ENCODE data around the gene CNTRL.

The CNTRL gene

DNA sequence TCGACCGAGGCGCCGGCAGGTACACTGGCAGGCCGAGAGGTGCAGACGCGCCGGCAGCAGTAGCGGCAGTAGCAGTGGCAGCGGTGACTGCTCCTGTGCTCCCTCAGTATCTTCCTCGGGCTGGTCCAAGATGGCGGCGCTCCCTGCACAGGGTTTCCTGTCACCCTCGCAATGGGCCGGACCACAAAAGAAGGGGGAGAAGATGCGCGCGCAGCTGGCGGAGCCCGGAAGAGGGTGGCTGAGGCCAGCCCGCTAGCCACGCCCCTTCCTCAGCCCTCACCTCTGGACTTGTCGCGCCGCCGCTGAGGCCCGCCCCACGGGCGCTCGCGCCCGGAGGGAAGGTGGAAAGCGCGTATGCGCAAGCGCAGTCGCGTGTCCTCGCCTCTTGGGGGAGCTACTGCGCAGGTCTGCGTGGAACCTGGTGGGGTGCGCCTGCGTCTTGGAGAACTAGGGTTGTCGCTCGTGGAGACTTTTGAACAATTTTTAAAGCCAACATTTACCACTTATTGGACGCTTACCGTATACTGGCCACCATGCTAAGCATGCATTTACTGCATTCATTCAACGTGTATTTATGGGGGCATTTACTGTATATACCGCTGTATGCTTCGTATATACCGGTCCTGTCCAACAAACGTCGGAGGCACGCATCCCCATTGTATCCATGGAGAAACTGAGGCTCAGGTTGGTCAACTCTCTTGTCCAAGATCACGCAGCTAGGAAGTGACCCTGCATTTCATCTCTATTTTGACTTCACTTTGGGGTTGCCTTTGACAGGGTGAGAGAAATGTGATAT is 127.2 kb downstream of the CNTRL start, which contains the start of gene RAB14:
Gene RAB14 (minus strand): TSS at position 132 of the 796 bp plus-strand sequence. CDS start 8,457 bp downstream, outside the sequence.
- DNase-seq (ENCODE audit: low read depth in 2 of 2), result peak; percentile 100

DNA sequence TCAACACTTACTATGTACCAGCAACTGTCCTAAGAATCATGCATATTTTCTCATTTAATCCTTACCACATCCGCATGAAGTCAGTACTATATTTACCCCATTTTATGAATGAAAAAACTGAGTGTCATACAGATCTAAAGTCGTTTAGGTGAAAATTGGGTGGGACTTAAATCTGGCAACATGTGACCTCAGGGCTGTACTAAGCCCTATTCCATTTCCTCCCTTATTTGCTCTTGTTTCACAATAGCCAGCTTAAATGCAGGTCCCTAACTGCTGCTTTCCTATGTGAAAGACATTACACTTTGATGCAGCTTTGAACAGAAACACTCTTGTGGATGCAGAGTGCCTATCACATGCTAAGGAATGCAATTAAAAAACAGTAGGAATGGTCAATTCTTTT is 129.4 kb downstream of the CNTRL start:
- DNase-seq (ENCODE audit: low read depth in 2 of 2), result no peak

DNA sequence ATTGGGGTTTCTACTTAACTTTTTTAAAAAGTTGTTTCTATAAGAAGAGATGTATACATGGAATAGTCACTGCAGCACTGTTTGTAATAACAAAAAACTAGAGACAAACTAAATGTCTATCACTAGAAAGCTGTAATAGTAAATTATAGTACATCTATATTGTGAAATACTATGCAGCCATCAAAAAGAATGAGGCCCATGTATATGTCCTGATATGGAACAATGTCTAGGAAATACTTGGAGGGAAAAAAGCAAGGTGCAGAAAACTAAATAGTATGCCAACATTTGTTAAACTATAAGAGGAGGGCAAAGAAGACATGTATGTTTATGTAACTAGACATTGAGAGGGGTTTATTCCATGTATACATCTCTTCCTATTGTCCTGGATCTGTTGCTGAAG is 129.9 kb downstream of the CNTRL start:
- DNase-seq (ENCODE audit: low read depth in 2 of 2), result no peak

DNA sequence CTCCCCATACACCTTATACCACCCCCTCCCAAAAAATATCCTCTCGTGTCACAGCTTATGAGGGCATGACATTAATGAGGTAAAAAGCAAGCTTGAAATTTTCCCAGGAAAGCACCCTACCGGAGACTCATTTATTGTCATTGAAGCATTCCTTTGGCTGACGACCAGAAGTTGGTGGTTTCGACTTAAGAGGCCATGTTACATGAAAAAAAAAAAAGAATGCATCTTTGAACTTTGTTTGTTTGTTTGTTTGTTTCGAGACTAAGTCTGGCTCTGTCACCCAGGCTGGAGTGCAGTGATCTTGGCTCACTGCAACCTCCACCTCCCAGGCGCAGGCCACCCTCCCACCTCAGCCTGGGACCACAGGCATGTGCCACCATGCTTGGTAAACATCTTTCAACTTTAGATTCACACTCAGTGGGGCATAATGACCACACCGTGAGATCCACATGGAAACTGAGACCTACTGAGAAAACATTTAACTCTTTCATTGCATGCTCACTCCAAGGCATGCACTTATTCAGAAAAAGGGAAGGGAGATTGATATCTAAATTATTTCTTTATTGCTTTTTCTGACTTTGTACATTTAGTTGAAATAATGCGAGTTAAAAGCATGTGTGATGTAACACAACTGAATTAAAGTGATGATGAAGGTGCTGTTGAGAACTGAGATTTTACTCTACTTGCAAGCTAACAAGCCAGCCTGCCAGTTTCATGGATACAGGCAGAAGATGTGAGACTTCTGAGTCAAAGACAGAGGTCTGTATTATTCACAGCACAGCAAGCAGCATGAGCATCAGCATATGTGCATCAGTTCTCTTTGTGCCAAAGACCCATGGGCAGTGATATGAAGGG is 132.0 kb downstream of the CNTRL start:
- DNase-seq (ENCODE audit: low read depth in 2 of 2), result no peak

DNA sequence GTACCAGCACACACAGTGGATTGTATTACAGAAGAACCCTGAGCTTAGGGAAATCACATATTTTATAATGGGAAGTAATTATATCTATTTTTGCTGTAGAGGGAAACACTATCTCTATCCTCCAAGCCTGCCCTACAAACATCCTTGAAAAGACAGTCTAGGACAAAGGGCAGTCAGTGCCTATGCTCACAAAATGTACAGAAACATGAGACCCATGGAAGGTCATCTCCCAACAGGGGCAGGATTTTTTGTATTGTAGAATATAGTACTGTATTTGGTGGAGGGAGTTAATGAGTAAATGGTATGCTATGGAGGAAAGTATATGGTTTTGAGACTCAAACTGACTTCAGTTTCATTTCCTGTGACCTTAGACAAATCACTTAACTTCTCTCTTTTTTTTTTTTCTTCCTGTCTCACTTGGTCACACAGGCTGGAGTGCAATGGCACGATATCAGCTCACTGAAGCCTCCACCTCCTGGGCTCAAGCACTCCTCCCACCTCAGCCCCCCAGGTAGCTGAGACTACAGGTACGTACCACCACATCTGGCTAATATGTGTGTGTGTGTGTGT is 132.7 kb downstream of the CNTRL start:
- DNase-seq (ENCODE audit: low read depth in 2 of 2), result no peak

DNA sequence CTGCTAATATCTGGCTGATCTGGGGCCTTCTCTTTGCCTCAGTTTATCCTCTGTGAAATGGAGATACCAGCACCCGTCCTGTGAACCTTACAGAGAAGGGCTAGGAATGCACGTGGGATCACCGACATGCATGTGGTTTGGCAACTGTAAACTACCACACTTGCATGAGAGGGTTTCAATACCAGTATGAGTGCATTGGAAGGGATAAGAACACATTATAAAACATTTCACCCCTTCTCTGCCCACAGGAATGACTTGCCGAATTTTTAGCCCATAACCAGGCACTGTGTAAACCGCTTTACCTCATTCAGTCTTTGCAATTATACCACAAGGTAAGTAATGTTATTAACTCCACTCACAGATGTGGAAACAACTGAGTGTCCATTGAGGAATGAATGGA is 135.8 kb downstream of the CNTRL start:
- DNase-seq (ENCODE audit: low read depth in 2 of 2), result no peak

DNA sequence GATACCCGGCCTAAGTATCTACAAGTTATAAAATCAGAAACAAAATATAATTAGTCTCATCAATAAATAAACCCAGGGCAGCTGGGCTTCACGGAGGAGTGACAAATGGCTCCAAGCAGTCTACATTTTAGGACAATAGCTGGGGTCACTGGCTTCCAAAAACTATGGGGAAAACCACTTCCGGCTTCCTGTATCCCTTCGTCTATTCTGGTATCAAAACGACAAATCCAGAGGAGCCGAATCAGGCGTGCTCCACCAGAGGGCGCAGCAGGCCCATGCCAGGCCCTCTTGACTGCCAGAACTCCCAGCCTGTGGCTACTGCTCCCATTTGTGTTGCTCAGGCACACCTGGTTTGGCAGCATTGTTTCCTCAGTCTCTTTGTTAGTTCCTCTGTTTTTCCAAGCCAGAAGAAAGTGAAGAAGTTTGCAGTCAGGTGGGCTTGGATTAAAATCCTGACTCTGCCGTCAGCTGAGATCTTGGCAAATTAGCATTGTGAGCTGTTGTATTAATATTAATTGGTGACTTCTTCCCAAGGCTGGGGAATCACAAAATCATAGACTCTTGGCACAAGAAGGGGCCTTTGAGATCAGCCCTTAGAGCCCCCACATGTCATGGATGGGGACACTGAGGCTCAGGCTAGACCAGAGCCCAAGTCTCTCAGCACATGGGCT is 138.5 kb downstream of the CNTRL start:
- peak; percentile 43 to 65 for DNase-seq (ENCODE audit: low read depth in 2 of 2)

DNA sequence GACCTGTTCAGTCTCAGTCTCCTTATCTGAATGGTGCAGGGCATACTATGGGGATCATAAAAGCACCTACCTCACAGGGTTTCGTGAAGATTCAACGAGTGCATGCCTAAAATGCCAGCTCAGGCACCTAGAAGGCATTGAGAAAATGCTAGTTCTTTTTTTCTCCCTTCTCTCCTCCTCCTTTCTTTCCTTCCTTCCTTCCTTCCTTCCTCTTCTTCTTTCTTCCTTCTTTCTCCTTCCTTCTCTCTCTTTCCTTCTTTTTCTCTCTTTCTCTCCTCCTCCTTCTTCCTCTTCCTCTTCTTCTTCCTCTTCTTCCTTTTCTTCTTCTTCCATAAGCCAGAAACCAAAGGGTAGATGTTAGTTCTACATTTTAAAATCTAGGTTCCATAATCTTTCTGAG is 139.2 kb downstream of the CNTRL start:
- DNase-seq (ENCODE audit: low read depth in 2 of 2), result no peak

DNA sequence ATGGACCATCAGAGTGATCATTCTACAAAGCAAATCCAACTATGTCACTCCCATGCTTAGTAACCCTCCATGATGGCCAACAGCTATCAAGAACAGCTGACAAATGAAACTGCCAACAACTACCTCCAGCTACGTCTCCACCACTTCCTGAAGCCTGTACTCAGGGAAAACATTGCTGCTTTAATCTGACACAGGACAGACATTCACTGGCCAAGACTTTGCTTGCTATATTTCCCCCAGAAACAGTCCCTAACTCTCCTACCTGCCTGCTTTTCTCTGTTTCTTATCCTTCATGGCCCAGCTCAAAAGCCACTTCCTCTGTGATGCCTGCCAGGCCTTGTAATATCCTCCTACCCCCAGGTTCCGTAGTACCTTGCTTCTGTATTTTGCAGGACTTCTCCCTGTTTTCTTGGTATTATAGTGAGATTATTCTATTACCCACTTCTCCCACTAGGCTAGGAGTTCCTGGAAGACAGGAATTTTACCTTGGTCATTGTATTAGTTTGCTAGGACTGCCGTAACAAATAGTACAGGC is 141.6 kb downstream of the CNTRL start:
- no peak for DNase-seq (ENCODE audit: low read depth in 2 of 2)

DNA sequence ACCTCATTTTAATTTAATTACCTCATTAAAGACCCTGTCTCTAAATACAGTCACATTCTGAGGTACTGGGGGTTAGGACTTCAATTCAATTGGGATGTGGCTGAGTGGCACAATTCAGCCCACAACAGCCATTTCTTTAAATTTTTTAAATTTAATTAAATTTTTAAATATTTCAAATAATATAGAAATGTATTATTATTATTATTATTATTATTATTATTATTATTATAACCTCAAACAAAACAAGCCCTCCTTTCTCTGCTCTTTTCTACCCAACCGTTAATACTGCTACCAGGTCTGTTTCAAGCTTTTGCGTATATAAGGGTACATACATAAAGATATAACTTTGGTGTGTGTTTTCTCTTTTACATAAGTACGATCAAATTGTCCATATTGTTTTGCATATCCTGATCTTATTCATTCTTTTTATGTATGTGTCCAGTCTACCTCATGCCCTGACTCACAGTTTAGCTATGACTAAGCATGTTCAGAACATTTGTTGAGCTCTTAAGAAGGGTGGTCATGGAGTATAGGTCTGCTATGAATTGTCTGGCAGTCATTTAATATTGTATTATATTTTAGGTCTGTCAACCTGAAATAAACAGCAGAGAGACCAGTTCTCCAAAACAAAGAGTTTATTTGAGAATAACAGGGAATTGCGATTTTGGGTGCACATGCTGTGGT is 143.0 kb downstream of the CNTRL start:
- no peak for DNase-seq (ENCODE audit: low read depth in 2 of 2)

DNA sequence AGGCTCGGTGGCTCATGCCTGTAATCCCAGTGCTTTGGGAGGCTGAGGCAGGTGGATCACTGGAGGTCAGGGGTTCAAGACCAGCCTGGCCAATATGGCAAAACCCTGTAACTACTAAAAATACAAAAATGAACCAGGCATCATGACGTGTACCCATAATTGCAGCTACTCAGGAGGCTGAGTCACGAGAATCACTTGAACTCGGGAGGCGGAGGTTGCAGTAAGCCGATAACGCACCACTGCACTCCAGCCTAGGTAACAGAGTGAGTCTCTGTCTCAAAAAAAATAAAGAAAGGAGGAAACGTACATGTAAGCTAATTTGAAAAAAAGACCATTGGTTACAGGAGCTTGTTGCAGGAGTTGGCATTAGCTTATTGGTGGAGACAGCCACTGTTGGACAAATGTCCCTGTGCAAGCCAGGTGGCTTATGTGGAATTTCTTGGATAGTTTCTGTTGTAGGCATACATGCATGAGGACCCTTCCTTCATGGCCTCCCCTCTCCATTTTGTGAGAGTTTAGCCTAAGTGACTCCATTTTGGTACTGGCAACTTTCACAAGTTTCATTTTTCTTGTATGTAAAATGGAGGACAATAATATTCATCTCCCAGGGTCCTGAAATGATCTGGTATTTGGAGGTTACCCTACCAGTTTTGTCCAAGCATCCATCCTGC is 143.7 kb downstream of the CNTRL start:
- no peak for DNase-seq (ENCODE audit: low read depth in 2 of 2)

DNA sequence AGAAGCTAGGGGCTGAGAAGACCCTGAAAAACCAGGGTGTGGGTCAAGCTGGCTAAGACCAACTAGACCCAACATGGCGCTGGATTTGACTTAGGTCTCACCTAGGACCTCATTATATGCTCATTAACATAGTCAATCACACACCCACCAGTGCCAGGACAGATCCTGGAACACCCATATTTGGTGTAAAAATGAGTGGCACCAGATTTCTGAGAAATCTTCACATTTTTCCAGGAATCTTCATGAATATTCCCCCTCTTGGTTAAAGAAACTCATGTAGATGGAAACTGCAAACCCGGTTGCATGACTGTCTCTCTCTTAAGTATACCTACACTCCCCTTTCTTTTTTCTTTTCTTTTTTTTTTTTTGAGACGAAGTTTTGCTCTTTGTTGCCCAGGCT is 144.8 kb downstream of the CNTRL start:
- DNase-seq (ENCODE audit: low read depth in 2 of 2), result no peak

DNA sequence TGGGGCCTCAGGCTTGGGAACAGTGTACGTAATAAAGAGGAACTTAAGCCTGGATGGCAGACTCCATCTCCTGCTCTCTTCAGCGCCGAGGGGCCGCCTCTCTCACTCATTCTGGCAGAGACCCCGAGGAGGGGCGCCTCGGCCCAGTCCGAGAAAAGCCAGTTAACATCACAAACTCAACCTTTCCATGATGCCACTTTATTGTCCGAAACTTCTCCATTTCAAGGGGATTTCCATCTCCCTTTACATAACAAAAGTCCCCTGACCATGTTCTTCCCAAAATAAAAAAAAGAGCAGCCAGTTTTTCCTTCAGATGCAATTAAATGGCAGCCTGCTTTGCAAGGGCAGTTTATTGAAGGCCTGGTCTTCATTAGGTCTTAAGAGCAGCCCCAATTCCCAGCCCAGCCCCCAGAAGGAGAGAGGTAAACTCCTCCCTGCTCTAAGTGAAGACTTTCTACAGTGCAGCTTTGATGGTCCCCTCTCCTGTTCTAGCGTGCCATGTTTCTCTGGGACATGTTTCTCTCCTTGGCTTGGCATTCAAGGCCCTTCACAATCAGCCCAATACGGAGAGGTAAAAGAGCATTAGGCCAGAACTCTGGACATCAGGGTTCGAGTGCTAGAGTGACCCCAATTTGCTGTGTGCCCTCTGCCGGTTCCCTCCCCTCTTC is 146.4 kb downstream of the CNTRL start:
- no peak for DNase-seq (ENCODE audit: low read depth in 2 of 2)

DNA sequence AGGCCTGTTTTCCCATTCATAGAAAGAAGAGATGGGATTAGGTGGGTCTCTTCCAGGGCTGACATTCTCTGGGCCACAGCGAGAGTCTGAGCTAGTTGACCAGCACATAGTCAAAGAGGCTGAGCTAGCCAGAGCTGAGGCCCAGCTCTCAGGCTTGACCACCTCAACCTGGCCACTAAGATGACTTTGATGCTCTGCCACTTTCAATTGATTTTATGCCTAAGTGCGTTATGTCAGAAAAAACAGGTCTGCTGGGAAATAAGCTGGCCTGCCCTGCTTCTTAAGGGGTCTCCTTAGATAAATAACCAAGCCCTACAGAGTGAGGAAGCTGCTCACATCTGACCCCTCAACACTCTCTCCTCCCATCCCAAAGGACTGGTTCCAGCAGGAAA is 146.9 kb downstream of the CNTRL start:
- DNase-seq (ENCODE audit: low read depth in 2 of 2), result no peak

DNA sequence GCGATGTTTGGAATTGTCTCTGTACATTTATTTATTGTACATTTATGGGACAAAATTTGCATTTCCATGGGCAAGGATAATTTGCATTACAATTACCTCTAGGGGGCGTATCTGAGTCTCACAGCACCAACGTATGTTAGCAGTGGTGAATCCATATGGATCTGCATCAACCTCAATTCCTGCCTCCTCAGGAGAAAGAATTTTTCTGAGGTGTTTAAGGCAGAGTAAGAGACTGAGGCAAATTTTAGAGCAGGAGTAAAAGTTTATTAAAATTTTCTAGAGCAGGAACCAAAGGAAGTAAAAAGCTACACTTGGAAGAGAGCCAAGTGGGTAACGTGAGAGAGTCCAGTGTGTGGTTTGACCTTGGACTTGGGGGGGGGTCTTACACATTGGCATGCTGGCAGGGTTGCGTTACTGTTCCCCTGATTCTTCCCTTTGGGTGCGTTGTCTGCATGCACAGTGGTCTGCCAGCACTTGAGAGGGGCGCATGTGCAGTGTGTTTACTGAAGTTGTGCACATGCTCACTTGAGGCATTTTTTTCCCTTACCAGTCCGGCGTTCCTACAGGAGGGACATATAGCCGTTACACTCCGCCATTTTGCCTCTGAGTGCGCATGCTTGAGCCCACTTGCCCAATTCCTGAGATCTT is 147.9 kb downstream of the CNTRL start:
- DNase-seq (ENCODE audit: low read depth in 2 of 2), result no peak

DNA sequence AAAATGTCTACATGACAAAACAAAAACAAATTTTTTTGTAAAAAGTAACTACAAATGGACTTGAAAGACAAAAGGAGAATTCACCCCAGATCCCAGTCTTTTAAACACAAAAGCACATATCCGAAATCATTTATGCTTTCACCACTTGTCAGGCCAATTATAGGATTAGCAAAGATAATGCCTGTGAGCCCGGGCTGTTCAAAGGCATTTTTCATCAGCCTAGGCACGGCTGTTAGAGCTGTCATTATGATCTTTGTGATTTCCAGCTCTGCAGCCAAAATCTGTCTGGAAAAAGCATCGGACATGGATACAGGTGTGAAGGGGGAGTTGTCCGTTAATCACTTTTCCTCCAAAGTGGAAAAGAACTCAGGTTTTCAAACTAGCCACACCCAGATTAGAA is 150.5 kb downstream of the CNTRL start:
- DNase-seq (ENCODE audit: low read depth in 2 of 2), result no peak

DNA sequence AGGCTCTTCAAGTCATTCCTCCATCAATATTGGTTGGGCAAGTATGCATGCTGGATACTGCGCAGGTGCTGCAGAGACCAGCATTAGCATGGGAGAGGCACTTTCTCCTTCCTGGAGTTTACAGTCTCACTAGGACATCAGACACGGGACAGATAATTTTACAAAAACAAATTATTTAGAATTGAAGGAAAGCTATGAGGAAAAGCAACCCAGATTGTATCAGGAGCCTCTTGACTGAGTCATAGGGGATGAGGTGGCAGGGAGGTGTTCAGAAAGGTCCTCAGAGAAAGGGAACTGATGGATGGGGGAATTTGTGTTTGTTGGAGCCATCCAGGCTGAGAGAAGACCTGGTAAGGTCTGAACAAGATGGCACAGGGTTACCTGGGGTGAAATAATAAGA is 151.4 kb downstream of the CNTRL start:
- no peak for DNase-seq (ENCODE audit: low read depth in 2 of 2)
